Epithelial cell of esophagus (primary cell): Measurements from ENCODE around the gene PCTP.
A peak's percentile ranks its signal among the peaks of the same experiment; 100 is the strongest.

ENCODE experiments used
- DNase-seq: peaks from one replicate; pipeline ENCODE4 v3.0.0; 2010; ENCODE audit warnings: low read depth
- H3K4me3 ChIP-seq: 2 replicates; pipeline ENCODE4 v1.5.1; 2011; ENCODE audit warnings: mild to moderate bottlenecking, low read length, control low read depth
- TF ChIP-seq, protein P1 (sequence below): IDR thresholded peaks from 2 replicates; pipeline ENCODE4 v1.5.1; 2011; ENCODE audit warnings: low read depth, mild to moderate bottlenecking, low read length, control low read depth, inconsistent platforms; ENCODE audit not compliant: insufficient read depth; ENCODE audit errors: missing control alignments

The PCTP gene

GRCh38 chr17:55764610-55765009, 13.8 kb downstream of the PCTP start:
- TF ChIP-seq, protein P1, sequence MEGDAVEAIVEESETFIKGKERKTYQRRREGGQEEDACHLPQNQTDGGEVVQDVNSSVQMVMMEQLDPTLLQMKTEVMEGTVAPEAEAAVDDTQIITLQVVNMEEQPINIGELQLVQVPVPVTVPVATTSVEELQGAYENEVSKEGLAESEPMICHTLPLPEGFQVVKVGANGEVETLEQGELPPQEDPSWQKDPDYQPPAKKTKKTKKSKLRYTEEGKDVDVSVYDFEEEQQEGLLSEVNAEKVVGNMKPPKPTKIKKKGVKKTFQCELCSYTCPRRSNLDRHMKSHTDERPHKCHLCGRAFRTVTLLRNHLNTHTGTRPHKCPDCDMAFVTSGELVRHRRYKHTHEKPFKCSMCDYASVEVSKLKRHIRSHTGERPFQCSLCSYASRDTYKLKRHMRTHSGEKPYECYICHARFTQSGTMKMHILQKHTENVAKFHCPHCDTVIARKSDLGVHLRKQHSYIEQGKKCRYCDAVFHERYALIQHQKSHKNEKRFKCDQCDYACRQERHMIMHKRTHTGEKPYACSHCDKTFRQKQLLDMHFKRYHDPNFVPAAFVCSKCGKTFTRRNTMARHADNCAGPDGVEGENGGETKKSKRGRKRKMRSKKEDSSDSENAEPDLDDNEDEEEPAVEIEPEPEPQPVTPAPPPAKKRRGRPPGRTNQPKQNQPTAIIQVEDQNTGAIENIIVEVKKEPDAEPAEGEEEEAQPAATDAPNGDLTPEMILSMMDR, result no peak
- no peak for DNase-seq
- H3K4me3 ChIP-seq, result no peak overlapping the region

- DNase-seq, result no peak
- H3K4me3 ChIP-seq, result no peak overlapping the region
- TF ChIP-seq, protein P1, result no peak
Observed at GRCh38 chr17:55765472-55765871, 14.6 kb downstream of the PCTP start.

DNA sequence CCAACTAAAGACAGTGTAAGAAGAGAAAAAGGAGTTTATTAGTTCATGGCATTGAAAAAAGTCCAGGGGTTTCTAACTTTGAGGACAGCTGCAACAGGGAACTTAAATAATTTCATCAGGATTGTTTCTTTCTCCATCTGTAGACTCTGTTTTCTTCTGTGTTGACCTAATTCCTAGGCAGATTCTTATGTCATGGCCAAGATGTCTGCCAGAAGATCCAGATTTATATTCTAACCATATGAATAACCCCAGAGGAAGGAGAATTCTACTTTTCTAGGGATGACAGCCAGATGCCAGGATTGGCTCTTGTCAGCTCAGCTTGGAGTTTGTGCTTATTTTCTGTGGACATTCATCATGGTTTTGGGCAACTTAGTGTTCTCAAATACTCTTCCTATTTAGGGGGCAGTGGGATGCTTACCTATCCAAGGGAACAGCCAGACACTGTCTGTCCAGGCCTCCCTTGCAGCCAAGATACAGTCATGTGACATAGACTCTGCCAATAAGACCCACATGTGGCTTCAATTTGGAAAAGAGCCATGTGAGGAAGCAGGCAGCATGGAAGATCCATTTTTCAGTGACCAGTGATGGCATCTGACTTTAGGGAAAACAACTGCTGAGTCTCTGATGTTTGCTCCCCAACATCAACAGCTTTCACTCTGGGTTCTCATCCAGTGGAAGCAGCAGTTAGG, 18.2 kb downstream of the PCTP start:
- no peak overlapping the region for H3K4me3 ChIP-seq
- TF ChIP-seq, protein P1, result no peak
- no peak for DNase-seq

GRCh38 chr17:55769625-55770000, 18.8 kb downstream of the PCTP start:
- peak; percentile 92 for DNase-seq
- H3K4me3 ChIP-seq, result no peak overlapping the region
- TF ChIP-seq, protein P1, result no peak

DNA sequence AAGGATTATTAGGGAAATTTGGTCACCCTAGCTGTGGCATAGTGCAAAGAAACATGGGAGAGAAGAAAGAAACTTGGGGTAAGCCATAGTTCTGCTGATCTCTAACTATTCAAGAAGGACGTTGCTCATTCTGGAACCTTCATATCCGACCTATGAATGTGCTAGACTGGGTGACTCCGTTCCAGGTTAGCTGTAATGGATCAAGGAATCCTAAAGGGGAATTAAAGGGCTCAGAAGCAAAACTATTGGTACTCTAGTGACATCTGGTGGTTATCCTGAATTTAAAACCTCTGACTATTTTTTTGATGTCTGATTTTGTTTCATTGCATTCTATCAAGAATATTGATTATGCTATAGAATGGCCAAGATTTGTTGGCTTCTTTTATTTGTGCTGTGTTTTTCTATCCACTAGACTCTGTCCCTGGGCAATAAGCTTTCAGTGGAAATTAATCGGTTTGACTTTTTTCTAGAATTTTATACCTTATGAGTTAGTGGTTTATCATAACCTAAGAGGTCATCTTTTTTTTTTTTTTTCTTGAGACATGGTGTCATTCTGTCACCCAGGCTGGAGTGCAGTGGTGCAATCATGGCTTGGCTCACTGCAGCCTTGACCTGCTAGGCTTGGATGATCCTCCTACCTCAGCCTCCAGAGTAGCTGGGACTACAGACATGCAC, 19.5 kb downstream of the PCTP start:
- H3K4me3 ChIP-seq, result no peak overlapping the region
- peak; percentile 76 for DNase-seq
- TF ChIP-seq, protein P1, result peak; percentile 52

- TF ChIP-seq, protein P1, result no peak
- no peak for DNase-seq
- no peak overlapping the region for H3K4me3 ChIP-seq
Observed at GRCh38 chr17:55772086-55772485, 21.2 kb downstream of the PCTP start.
